RWPE1 (cell line): ENCODE results near the gene DHX35.
"Not testable (repeated sequence)": the region's sequence is repeated elsewhere in the genome, so short reads cannot be mapped to it uniquely, and the experiment has no call there.

Source experiments
- CTCF ChIA-PET: fragments of 350-600 bp; sonication (Branson Sonifier 250); formaldehyde crosslinking; extraction: SDS; loops from one replicate; lab custom pipeline; 2021; lab: Yijun Ruan, JAX
- POLR2A ChIA-PET: fragments of 400-600 bp; formaldehyde crosslinking; extraction: SDS; loops from one replicate; lab custom pipeline; 2020; ENCODE audit warnings: antibody characterized with exemption; ENCODE audit not compliant: low non-redundant PET; lab: Yijun Ruan, JAX
- DNase-seq: peaks from one replicate; pipeline ENCODE4 v3.0.0; 2012; ENCODE audit warnings: low spot score
- H3K27ac ChIP-seq: fragments of 450-650 bp; 2 replicates; pipeline ENCODE4 v1.5.1; 2017
- TF ChIP-seq, protein P1 (sequence below): fragments of 450-650 bp; conservative IDR thresholded peaks from 2 replicates; pipeline ENCODE4 v1.5.1; 2017; ENCODE audit warnings: low read depth, mild to moderate bottlenecking

The DHX35 gene

DNA sequence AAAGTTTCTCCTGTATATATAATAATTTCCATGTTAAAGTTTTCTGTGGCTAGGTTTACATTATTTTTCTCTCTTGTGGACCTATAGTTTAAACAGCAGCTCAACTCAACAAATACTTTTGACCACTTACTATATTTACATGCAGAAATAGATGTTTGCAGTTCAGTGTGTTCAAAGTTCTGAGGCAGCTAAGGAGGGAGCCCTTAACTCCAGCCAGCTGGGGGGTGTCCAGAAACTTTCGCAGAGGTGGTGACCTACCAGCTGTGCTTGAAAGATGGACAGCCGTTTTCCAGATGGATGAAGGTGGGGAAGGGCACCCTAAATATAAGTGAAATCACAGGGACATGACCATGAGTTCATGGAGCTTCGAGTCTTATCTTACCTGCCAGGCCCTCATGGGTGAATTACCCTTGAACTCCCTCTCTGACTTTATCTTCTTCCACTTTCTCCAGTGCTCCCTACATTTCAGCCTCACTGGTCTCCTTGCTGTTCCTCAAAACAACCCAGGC, 33.4 kb downstream of the DHX35 start:
- no peak overlapping the region for H3K27ac ChIP-seq
- CTCF ChIA-PET, result interaction anchor here (1.1 kb wide), 1 partner anchor 11 kb away, joined by 5 read pairs; no protein-coding TSS in a partner anchor
- POLR2A ChIA-PET, result no interaction called here
- TF ChIP-seq, protein P1, sequence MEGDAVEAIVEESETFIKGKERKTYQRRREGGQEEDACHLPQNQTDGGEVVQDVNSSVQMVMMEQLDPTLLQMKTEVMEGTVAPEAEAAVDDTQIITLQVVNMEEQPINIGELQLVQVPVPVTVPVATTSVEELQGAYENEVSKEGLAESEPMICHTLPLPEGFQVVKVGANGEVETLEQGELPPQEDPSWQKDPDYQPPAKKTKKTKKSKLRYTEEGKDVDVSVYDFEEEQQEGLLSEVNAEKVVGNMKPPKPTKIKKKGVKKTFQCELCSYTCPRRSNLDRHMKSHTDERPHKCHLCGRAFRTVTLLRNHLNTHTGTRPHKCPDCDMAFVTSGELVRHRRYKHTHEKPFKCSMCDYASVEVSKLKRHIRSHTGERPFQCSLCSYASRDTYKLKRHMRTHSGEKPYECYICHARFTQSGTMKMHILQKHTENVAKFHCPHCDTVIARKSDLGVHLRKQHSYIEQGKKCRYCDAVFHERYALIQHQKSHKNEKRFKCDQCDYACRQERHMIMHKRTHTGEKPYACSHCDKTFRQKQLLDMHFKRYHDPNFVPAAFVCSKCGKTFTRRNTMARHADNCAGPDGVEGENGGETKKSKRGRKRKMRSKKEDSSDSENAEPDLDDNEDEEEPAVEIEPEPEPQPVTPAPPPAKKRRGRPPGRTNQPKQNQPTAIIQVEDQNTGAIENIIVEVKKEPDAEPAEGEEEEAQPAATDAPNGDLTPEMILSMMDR, result no peak
- DNase-seq, result no peak

- H3K27ac ChIP-seq, POLR2A ChIA-PET, CTCF ChIA-PET, DNase-seq: not testable (repeated sequence)
Observed at GRCh38 chr20:38996866-38997265, 34.7 kb downstream of the DHX35 start.

GRCh38 chr20:38997622-38998021, 35.5 kb downstream of the DHX35 start:
- no peak overlapping the region for H3K27ac ChIP-seq
- CTCF ChIA-PET, result interaction anchor here (0.8 kb wide), 1 partner anchor 47 kb away, joined by 3 read pairs; no protein-coding TSS in a partner anchor
- no peak for DNase-seq
- TF ChIP-seq, protein P1, result no peak
- POLR2A ChIA-PET, result no interaction called here

DNA sequence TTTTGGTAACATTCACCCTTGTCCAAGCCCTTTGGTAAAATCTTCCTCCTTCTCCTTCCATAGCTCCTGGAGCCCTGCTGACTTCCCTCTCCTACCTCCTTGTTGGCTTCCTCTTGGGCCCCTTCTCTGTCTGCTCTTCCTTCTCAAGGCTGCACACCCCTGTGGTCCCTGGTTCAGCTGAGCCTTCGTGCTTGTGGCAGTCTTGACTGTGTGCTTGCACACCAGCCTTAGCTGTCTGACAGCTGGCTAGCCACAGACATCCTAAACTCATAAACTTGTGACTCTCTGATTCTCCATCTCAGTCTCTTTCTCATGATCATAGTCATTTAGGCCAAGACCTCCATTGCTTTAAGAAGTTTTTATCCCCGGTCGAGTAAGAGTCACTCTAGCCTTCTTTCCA, 37.1 kb downstream of the DHX35 start:
- ChIA-PET POLR2A (no interaction called here), CTCF (no interaction called here)
- H3K27ac ChIP-seq, result no peak overlapping the region
- TF ChIP-seq, protein P1, result no peak
- DNase-seq, result no peak

GRCh38 chr20:38999965-39000910, 38.1 kb downstream of the DHX35 start:
- no peak overlapping the region for H3K27ac ChIP-seq
- no peak for DNase-seq
- ChIA-PET POLR2A (no interaction called here), CTCF (interaction anchor here (0.6 to 1.1 kb wide), 3 partner anchors 48 to 555 kb away, joined by 3 to 4 read pairs (median 3); no protein-coding TSS in a partner anchor)
- TF ChIP-seq, protein P1, result no peak

GRCh38 chr20:39004508-39004907, 42.4 kb downstream of the DHX35 start:
- ChIA-PET POLR2A (no interaction called here), CTCF (interaction anchor here (1.0 to 1.4 kb wide), 2 partner anchors 43 to 45 kb away, joined by 4 to 8 read pairs; no protein-coding TSS in a partner anchor)
- DNase-seq, result peak; percentile 67
- TF ChIP-seq, protein P1, result no peak
- H3K27ac ChIP-seq, result peak overlapping the region; percentile 29; the same call in 1 of the 2 replicates
